Ishikawa (cell line): ENCODE measurements around the gene ANKIB1.

ENCODE experiments used
- CEBPB ChIP-seq: IDR thresholded peaks from 2 replicates; pipeline ENCODE4 v1.6.1; 2012
- EGR1 ChIP-seq: IDR thresholded peaks from 2 replicates; pipeline ENCODE4 v1.6.1; 2012
- NFIC ChIP-seq: IDR thresholded peaks from 2 replicates; pipeline ENCODE4 v1.6.1; 2012
- RAD21 ChIP-seq: IDR thresholded peaks from 2 replicates; pipeline ENCODE4 v1.6.1; 2012; ENCODE audit warnings: low read depth
- TEAD4 ChIP-seq: IDR thresholded peaks from 2 replicates; pipeline ENCODE4 v1.6.1; 2012
- TF ChIP-seq, protein P1 (sequence below): IDR thresholded peaks from 2 replicates; pipeline ENCODE4 v1.6.1; 2012; ENCODE audit warnings: low read depth, mild to moderate bottlenecking
- TF ChIP-seq, protein P2 (sequence below): IDR thresholded peaks from 2 replicates; pipeline ENCODE4 v1.6.1; 2012

DNA sequence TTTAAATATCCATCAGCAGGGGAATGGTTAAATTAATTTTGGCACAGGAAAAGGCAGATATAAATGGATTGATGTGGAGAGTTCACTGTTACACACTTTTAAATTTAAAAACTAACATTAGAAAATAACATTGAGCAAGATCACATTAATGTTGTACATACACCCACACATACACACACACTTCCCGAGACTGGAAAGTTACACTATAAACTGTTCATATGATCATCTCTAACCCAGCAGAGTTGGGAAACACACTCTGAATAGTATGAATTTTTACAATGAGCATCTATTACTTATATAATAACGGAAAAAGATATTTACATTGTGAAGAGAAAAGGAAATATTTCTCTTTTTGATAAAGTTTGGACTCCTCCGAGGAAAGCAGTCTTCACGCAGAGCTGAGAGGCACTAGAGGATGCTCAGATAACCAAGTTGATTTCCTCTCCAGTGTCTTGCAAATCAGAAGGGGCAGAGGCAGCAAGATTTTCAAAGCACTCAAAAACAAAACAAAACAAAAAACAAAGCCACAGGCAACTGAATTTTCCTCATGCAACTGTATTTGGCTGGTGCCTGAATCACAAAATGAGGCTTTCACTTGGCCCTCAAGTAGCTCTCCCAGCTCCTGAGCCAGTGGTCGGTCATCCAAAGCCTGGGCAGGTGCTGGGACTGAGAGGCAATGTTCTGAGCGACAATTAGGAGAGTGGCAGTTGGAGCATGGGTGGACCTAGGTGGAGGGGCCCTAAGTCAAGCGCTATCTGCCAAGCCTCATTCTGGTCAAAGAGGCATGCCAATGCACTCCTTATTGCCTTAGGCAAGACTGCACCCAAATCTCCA lies 191.1 kb downstream of the ANKIB1 start:
- TF ChIP-seq, protein P1, sequence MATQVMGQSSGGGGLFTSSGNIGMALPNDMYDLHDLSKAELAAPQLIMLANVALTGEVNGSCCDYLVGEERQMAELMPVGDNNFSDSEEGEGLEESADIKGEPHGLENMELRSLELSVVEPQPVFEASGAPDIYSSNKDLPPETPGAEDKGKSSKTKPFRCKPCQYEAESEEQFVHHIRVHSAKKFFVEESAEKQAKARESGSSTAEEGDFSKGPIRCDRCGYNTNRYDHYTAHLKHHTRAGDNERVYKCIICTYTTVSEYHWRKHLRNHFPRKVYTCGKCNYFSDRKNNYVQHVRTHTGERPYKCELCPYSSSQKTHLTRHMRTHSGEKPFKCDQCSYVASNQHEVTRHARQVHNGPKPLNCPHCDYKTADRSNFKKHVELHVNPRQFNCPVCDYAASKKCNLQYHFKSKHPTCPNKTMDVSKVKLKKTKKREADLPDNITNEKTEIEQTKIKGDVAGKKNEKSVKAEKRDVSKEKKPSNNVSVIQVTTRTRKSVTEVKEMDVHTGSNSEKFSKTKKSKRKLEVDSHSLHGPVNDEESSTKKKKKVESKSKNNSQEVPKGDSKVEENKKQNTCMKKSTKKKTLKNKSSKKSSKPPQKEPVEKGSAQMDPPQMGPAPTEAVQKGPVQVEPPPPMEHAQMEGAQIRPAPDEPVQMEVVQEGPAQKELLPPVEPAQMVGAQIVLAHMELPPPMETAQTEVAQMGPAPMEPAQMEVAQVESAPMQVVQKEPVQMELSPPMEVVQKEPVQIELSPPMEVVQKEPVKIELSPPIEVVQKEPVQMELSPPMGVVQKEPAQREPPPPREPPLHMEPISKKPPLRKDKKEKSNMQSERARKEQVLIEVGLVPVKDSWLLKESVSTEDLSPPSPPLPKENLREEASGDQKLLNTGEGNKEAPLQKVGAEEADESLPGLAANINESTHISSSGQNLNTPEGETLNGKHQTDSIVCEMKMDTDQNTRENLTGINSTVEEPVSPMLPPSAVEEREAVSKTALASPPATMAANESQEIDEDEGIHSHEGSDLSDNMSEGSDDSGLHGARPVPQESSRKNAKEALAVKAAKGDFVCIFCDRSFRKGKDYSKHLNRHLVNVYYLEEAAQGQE: no peak
- no peak for TF ChIP-seq TEAD4
- TF ChIP-seq NFIC: no peak
- TF ChIP-seq, protein P2, sequence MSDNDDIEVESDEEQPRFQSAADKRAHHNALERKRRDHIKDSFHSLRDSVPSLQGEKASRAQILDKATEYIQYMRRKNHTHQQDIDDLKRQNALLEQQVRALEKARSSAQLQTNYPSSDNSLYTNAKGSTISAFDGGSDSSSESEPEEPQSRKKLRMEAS: no peak
- TF ChIP-seq RAD21: no peak
- TF ChIP-seq EGR1: no peak
- no peak for TF ChIP-seq CEBPB
